HG03103 (cell line): ENCODE results near the gene GSTO1.
"Not testable (repeated sequence)": the region's sequence is repeated elsewhere in the genome, so short reads cannot be mapped to it uniquely, and the experiment has no call there.

Source experiments
- ATAC-seq: cut with Tn5 transposase; IDR thresholded peaks from one replicate; pipeline ENCODE4 v1.9.1; 2021; ENCODE audit warnings: low read depth; ENCODE audit not compliant: unreplicated experiment

The GSTO1 gene

DNA sequence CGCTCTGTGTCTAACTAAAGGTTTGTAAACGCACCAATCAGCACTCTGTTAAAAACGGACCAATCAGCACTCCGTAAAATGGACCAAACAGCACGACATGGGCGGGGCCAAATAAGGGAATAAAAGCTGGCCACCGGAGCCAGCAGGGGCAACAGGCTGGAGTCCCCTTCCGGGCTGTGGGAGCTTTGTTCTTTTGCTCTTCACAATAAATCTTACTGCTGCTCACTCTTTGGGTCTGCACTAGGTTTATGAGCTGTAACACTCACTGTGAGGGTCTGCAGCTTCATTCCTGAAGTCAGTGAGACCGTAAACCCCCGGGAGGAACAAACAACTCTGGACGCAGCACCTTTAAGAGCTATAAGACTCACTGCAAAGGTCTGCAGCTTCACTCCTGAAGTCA, 5.8 kb upstream of the GSTO1 start:
- not testable (repeated sequence) for ATAC-seq

DNA sequence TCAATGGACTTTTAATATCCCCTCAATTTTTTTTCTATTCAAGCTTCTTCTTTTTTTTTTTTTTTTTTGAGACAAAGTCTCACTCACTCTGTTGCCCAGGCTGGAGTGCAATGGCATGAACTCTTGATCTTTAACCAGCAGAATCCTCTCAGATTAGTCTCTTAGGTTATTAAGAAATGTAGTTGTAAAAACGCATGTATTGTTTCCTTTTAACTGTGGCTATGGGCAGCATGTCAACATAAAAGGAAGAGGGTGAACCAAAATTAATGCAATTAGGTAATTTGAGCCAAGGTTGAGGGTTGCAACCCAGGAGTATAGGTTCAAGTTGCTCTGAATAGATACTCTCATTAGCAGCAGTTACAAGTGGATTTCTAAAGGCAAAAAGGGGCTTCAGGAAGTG, 4.3 kb upstream of the GSTO1 start:
- no peak for ATAC-seq

DNA sequence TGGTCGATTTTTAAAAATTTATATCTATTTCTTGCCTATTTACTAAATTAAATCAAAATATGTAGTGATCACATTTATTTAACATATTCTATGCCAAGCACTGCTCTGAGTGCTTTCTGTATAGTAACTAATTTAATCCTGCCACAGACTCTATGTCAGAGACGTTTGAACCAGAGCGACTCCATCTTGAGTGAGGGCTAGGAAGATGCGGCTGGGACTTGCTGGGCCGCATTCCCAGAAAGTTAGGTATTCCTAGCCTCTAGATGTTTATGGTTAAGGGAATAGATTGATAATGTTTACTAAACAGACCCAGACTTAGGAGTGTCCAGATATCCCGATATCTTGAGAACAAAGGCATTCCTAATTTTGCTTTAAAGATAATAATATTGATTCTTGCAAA, 3.2 kb upstream of the GSTO1 start:
- ATAC-seq, result no peak

DNA sequence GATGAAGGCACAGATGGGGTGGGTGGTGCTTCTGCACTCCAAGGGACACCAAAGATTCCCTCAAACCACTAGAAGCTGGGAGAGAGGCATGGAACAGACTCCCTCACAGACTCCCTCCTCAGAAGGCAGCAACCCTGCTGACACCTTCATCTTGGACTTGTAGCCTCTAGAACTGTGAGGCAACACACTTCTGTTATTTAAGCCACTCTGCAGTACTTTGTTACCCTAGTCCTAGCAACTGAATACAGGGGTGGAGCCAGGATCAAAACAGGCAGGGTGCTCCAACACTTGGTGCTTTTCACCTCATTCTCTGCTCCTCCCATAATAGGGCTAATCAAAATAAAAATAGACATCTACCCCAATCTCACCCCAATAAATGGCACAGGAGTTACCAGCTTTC, 2.3 kb upstream of the GSTO1 start:
- ATAC-seq, result no peak

DNA sequence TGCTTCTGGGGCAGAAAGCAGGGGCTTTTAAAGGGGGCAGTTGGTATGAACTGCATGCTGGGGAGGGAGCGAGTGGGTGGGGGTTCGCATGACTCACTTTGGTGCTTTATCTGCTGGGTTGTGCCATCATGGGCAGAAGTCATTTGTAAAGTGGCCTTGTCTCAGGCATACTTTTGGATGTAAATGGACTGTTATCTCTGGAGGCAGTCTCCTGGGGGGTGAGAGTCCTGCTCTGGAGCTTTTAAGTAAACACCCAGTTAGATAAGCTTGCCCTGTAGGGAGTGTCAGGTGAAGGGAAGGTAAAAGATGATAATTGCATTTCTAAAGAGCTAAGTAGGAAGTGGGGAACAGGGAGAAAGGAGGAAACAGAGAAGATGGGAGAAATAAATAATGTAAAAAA, 1.6 kb upstream of the GSTO1 start:
- no peak for ATAC-seq

DNA sequence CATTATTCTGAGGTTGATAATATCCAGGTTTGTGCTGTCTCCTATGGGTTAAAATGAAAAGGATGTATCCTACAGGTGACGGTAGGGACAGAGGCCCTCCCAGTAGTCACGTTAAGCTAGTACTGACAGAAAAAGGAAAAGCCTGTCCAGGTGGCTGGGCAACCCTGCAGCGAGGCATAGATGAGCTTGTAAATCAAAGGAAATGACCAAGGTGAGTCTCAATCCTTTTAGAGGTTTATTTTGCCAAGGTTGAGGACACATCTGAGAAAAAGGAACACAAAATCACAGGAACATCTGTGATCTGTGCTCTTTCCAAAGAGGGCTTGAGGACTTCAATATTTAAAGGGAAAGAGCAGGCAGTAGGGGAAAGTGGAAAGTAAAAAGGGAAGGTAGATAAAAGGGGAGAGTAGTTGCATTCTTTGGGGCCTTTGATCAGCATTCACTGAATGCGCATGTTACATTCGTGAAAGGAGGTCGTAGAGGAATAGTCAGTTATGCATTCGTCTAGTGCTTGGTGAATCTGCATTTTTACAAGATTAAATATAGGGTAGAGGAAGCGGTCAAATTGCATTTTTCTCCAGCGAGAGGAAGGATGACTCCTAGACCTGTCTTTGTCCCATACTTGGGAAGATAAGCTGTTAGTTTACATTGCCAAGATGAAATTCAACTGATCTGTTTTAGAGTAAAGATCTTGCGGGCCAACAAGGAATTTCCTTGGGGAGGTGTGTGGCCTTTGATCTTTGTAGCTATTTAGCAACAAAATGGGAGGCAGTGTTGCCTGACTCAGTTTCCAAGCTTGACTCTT, 884 bp upstream of the GSTO1 start:
- no peak for ATAC-seq

DNA sequence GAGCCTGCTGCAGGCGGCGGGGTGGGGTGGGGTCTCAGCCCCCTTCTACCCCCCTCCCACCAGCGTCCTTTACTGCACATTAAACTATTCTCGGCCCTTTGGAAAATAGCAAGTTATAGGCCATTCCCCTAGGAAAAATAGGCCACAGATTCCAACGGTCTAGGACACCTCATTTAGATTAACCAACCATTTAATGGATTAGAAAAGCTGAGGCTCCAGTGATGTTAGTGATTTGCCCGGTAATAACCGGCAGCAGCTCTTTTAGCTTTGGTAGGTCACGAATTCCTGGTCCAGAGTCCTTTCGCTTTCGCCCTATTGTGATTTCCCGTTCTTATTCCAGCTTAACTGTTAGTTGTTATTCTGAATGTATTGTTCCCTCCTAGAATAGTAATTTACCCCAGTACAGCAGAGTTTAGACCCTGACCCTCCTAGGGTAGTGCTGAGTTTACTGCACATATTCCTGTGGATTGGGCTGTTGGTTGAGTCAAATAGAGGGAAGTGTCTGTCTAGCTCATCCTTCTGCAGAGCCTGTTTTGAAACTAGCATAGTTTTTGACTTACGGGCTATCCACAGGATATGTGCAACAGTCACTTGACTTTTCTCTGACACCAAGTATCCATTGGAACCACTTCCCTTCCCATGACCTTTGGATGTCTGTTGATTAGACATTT, 754 bp downstream of the GSTO1 start:
- ATAC-seq, result no peak

DNA sequence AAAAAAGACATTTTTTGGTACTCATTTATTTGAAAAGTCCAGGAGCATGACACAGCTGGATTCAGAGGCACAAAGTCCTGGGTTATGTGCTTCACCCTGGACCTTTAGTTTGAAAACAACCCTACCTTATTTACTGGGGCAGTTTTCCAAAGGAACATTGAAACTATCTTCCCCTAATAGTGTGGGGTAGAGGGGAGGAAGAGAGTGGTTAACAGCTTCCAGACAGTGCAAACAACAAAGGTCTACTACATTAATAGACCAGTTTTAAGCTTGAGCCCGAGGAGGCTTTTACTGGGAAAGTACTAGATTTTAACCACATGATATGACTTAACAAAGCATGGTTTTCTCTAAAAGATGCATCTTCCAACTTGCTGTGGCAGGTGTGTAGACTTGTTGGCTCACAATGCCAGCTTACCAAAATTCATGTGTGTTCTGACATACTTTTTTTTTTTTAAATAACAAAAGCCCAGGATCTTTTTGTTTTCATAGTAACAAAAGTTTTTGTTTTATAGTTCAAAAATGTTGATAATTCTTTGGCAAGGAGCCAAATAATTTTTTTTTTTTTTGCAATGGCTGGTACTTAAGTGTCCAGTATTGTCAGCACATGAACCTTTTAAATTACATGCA, 1.8 kb downstream of the GSTO1 start:
- ATAC-seq, result no peak

DNA sequence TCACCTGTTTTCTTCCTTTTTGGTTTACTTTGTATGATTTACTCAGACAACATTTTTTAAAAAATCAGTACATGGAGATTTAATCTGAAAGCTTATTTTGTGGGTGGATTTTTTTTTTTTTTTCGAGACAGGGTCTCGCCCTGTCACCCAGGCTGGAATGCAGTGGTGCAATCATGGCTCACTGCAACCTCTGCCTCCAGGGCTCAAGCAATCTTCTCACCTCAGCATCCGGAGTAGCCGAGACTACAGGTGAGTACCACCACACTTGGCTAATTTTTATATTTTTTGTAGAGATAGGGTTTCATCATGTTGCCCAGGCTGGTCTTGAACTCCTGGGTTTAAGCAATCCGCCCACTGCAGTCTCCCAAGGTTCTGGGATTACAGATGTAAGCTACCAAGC, 2.5 kb downstream of the GSTO1 start:
- no peak for ATAC-seq

DNA sequence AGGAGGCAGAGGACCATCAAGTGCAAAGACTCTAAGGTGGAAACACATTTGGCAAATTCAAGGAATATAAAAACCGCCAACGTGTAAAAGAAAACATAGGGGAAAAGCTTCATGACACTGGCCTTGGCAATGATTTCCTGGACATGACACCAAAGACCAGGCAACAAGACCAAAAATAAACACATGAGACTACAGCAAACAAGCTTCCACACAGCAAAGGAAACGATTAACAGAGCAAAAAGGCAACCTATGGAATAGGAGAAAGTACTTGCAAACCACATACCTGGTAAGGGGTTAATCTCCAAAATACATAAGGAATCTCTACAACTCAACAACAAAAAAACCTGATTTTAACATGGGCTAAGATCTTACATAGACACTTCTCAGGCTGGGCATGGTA, 3.5 kb downstream of the GSTO1 start:
- ATAC-seq, result no peak

DNA sequence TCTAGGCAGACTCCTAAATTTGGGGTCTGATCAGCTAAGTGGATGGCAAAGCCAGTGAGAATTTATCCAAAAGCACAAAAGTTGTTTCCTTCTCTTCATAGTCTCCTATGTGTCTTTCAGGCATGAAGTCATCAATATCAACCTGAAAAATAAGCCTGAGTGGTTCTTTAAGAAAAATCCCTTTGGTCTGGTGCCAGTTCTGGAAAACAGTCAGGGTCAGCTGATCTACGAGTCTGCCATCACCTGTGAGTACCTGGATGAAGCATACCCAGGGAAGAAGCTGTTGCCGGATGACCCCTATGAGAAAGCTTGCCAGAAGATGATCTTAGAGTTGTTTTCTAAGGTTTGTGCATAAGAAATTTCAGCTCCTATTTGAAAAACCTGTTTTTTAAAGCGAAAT, 4.8 kb downstream of the GSTO1 start:
- ATAC-seq, result no peak

DNA sequence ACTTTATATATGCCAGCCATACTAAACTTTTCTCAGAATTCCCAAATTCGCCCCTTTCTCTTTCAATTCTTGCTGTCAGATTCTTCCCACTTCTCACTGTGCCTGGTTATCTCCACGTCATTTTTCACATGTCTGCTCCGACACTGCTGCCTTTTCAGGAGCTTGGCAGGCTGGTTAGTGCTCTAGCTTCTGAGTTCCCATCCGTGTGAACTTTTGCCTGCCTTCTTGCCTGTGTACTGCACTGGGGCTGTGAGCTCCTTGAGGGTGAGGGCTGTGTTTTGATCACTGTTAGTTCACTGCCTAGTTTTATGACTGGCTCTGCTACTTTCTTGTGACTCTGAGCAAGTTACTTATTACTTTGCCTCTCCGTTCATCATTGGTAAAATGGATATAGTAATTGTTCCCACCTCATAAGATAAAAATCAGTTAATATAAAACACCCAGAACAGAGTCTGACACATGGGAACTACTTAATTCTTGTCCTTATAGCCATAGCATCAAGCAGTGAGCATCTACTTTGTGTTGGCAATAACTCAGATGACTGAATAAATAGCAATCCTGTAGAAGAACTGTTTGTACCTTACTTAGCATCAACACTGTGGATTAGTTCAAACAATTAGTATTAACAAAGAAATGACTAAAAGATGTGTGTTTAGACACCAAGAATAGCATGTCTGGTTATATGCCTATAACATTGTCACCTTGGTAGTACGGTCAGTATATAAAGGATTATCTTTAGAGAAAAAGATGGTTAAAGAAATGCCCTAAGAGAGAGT, 5.5 kb downstream of the GSTO1 start:
- no peak for ATAC-seq

DNA sequence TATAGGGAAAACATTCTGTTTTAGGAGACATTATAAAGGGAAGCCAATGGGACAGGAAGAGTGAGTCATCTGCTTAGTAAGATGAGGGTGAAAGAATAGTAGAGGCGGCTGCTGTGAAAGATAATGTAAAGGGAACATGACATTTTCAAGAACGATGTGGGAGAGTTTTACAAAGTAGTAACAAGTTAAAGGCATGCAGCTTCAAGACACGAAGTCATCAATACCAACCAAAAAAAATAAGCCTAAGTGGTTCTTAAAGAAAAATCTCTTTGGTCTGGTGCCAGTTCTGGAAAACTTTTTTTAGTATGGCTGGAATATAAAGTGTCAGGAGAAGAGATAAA, 6.1 kb downstream of the GSTO1 start:
- ATAC-seq, result no peak

DNA sequence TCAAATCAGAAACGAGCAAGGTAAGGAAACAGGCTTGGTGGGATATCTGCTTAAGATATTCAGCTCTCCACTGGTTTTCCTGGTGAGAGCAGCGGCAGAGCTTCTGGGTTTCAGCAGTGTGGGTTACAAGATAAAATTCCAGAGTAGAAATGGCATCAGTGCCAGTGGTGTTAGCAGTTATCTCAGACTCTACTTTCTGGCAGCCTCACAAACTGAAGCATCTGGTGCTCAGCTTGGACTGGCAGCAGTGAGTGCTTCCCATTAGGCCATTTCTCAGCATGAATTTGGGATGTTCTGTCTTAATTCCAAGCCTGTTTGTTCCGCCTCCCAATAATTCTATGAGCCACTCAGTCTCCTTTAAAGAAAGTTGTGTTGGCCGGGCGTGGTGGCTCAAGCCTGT, 7.4 kb downstream of the GSTO1 start:
- no peak for ATAC-seq

DNA sequence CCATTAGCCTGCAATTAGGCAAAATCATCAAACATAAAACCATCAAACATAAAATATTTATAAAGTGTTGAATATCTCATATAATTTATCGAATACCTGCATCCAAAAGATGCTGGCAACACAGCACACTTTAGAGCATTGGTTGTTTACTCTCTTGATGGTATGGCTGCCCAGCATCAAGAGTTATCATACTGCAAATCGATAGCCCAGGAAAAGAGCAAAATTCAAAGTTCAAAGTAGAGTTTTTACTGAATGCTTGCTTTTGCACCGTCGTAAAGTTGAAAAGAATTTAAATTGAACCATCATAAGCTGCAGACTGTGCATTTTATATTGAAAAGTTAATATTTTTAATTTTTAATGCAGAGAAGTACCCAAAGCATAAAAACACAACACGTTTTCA, 10.1 kb downstream of the GSTO1 start:
- ATAC-seq, result no peak

DNA sequence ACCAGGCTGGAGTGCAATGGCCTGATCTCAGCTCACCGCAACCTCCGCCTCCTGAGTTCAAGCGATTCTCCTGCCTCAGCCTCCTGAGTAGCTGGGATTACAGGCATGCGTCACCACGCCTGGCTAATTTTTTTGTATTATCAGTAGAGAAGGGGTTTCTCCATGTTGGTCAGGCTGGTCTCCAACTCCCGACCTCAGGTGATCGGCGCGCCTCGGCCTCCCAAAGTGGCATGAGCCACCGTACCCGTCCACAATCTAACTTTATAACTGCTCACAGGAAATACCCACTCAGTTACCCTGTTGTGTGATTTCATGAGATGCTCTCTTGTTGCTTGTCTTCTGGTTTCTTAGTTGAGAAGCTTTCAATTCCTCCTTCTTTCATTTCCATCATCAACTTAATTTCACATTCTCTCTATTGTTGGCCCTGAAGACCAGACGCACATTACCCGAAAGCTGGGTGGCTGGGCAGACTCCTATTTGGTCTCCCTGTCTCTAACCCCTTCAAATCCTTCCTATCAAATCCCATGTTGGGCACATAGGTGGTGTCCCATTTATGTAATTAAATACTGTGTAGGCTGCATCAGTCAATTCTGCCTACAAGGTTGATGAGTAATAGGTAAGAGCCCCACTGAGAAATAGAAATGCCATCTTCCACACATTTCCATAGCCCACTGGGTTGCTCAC, 13.2 kb downstream of the GSTO1 start:
- no peak for ATAC-seq

DNA sequence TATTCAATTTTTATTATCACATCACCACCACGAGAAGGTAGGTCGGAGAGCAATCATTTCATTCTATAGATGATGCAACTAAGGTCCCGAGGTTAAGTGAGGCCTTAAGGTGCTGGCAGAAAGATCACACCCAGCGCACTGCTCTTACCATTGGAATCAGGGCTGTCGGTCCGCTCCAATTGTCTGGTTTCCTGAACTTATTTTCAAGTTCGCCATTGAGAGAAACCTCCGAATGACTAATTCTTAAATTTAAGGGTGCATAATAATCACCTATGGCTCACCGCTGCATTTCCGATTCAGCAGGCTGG, 13.7 kb downstream of the GSTO1 start:
- no peak for ATAC-seq

DNA sequence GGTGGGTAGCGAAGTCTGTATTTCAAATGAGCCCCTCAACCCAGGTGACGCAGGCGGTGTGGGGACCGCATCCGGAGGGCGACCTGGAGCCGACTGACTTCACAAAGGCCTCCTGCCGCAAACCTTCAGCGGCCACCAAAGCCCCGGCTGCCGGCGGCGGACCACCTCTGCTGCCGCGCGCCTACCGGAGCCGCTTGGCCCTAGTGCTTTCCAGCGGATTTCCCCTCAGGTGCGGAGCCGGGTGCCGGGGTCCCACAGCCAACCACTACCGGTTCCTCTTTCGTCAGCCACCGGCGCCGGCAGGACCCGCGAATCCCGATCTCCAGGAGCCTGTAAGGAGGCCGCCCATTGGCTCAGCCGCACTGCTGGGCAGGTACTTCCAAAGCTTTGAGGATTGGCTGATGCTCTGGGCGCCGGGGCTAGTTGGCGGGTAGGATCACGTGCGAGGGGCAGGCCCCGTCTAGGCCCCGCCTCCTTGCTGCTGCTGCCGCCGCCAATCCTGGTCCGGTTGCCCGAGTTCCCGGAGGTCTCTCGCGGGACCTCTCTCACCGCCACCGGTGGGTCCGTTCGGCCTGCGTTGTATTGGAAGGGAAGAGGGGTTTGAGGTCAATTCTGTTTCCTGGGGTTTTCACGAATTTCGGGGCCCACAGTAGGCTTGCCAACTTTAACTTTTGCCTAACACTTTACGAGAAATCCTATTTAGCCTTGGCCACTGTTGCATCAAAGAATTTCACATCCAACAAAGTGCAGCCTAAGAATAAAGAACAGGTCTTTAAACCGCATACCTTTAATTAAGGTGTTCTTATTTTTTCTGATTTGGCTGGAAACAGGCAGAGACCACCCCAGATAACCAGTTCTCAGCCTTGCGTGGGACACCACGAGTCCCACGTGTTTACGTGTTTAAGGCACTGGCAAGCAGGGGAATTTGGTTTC, 14.3 kb downstream of the GSTO1 start, which contains the start of gene GSTO2:
TSS of gene GSTO2 (plus strand) at position 472 of the 933 bp plus-strand sequence. CDS start 5,732 bp downstream, outside the sequence.
- ATAC-seq, result peak; percentile 98

DNA sequence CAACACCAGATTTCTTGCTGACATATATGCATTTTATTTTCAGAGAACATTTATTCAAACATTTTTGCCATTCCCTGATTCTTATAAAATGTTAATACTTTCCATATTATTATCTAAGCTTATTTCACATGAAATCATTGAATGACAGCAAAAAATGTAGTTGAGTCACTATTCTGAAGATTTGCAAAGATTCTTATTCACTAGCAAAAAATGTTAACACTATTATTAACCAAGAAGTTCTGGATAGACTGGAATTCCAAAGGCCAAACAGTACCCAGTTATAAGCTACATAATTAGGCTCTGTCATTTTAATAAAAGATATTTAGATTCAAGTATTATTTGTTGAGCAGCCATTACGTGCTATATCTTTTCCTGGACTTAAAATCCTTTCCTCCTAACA, 18.6 kb downstream of the GSTO1 start:
- no peak for ATAC-seq
